Kidney tubule cell (primary cell): ENCODE data around the gene AMZ2.
"Not testable (repeated sequence)": the region's sequence is repeated elsewhere in the genome, so short reads cannot be mapped to it uniquely, and the experiment has no call there.

Experiments
- DNase-seq: peaks from one replicate; pipeline ENCODE4 v3.0.0-alpha.2; 2018; ENCODE audit warnings: low spot score

AMZ2 gene

GRCh38 chr17:68220786-68221185 is 27.1 kb upstream of the AMZ2 start:
- DNase-seq: not testable (repeated sequence)

DNA sequence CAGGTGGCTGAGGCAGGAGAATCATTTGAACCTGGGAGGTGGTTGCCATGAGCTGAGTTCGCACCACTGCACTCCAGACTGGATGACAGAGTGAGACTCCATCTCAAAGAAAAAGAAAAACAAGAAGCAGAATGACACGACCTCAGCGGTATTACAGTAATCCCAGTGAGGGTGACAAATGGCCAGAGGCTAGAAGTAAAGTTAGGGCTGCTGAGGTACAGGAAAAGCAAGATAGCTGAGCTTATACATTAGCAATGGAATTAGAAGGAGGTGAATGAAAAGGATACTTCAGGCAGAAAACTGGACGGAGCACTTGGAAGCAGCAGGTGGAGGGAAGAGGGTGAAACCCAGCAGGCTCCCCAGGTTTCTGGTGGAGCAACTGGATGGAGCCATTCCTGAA is 26.1 kb upstream of the AMZ2 start:
- peak; percentile 9 for DNase-seq

GRCh38 chr17:68222606-68223005 is 25.2 kb upstream of the AMZ2 start:
- no peak for DNase-seq

DNA sequence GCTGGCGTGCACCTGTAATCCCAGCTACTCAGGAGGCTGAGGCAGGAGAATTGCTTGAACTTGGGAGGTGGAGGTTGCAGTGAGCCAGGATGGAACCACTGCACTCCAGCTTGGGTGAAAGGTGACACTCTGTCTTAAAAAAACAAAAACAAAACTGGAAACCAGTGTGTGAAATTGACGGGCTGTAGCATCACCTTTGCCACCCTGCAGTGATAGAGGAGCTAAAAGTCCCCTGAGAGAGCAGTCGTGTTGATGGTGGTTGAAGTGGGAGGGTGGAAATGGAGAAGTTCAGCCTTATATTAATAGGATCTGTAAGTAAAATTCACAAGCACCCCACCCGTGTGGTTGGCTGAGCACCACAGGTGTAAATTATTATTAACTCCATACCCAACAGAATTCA is 22.8 kb upstream of the AMZ2 start:
- DNase-seq: not testable (repeated sequence)

DNA sequence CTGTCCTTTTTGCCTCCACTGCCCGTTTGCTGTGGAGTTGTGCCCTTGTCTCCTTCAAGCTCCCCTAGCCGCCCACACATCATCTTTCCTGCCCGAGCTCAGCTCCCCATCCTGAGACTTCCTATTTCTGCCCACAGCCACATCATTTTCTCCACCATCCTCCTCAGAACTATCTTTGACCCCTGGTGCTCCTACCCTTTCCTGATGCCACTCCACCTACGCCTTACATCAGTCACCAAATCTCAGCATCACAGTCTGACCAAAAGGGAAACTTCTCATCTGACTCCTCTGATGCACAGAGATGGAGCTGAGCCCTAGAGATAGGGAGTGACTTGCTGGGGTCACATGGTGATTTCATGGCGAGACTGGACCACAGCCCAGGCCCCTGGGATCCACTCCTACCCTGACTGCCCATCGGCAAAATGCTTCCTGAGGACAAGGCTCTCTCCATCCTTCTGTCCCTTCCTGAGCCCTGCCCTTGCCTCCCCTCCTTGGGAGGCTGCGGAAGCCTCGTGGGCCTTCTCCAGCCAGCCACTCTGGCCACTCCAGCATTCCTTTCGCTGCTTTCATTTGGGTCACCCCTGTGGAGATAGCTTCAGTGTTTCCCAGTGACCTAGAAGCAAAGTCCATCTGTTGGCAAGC is 19.7 kb upstream of the AMZ2 start:
- DNase-seq: not testable (repeated sequence)

- no peak for DNase-seq
Measured at GRCh38 chr17:68228817-68229570, 18.8 kb upstream of the AMZ2 start.

GRCh38 chr17:68229619-68230018 is 18.2 kb upstream of the AMZ2 start:
- no peak for DNase-seq

- DNase-seq: peak; percentile 72
Measured at GRCh38 chr17:68231131-68231530, 16.7 kb upstream of the AMZ2 start.

DNA sequence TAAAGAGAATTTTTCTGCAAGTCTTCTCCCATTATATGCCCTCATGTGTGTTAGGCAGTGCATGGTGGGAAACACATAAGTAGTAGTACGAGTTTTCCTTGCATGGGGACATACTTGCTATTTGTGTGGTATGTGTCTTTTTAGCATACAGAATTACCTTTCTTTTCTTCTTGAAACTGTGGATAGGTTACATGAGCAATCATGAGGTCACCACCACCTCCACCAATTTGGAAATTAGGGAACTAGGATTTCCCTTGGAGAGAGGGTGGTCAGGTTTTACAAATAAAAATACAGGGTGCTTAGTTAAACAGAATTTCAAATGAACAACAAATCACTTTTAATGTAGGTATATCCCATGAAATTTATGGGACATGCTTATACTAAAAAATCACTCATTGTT is 16.3 kb upstream of the AMZ2 start:
- peak; percentile 61 for DNase-seq

DNA sequence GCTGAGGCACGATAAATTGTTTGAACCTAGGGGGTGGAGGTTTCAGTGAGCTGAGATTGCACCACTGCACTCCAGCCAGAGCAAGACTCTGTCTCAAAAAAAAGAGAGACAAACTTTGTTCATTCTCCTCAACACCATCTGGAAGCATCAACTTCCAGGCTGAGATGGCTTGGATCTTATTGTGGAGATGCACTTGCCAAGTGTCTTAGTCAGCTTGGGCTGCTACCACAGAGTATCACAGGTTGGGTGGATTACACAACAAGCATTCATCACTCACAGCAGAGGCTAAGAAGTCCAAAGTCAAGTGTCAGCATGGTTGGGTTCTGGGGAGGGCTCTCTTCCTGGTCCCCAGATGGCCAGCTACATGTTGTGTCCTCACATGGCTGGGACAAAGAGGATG is 15.1 kb upstream of the AMZ2 start:
- peak; percentile 42 for DNase-seq

DNA sequence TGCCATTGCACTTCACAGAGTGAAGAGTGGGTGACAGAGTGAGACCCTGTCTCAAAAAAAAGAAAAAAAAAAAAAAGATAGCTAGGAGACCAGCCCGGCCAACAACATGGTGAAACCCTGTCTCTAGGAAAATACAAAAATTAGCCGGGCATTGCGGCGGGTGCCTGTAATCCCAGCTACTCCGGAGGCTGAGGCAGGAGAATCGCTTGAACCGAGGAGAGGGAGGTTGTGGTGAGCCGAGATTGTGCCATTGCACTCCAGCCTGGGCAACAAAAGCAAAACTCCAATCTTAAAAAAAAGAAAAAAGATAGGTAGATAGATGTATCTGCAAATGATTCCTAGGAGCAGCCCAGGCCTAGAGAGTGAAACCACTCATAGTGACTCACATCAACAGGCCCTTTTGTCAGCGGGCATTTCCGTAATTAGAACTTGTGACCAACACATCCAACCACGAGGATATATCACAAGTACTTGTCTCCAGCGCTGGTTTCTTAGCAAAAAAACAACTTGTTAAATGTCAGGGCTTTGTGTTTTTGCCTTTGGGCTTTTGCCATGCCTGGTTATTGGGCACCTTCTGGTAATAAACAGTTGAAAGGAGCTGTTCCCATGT is 13.0 kb upstream of the AMZ2 start:
- peak; percentile 94 for DNase-seq

DNA sequence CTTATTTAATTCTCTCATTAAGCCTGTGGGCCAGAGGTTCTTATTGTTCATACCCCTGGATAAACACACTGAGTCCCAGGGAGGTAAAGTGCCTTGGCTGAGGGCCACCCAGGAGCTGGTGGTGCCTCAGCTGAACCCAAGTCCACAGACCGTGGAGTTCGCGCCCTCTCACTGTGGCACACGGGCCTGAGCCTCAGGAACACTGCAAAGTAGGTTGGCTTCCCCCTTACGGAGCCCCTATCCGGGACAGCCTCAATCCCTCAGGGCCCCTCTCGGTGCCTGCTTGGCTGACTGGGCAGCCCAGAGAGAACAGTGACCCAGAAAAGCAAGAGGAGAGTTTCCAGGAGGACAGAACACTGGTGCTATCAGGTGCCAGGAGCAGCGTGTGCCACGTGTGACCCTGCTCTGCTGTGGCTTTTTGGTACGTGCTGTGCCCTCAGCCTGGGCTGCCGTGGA is 12.5 kb upstream of the AMZ2 start:
- not testable (repeated sequence) for DNase-seq

DNA sequence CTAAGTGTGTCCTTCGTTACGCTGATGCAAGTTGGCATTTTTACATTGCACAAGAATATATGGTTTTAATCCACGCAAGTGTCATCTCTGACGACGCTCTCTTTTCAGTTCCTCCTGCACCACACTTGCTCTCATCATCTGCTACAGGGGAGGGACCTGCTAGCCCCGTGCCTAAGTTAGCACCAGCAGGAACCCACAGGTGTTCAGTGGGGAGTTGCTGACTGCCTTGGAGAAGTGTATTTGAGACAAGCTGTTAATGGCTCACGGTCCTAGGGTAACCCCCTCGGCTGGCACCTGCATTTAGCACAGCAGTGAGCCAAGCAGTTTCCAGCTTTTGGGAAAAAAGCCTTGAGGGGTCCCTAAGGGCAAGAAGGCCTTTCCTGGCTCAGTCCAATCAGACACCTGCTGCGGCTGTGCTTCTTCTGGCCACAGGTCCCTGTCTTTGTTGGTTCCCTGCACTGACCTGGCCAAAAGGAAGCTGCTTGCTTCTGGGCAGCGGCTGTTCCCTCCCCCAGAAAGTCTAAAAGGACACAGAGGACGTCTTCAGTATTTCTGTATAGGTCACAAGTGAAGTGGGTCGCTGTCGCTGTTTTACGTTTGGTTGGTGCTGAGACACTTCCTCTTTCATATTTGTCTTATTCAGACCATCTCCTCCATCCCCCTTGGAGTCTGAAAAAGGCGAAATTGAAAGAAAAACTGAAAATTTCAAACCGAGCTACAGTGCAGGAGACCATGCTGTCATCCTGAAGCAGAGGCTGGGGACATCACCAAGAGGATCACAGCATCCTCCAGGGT is 10.3 kb upstream of the AMZ2 start:
- DNase-seq: not testable (repeated sequence)

DNA sequence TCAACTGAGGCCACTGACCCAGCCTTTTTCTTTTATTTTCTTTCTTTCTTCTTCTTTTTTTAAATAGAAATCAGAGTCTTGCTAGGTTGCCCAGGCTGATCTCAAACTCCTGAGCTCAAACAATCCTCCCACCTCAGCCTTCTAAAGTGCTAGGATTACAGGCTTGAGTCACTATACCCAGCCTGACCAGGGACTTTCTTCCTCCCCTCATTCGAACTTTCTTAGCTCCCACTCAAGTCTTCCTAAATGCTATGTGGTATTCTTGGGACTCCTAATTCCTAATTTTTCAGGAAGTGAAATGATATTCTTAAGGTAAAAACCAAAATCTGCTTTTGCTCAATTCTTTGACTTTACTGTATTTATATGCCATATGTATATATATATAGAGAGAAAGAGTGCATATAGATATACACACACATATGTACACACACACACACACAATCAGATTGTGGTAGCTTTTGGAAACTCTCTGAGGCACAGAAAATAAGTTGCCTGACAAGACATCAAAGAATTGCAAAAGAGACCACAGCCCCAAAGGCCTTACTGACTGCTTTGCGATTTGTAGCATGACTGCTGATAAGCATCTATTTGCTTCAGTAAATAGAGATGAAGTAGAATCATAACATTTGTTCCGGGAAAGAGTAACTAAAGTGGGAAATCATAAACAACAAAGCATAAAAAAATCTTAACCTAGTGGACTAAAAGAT is 9.5 kb upstream of the AMZ2 start:
- no peak for DNase-seq

DNA sequence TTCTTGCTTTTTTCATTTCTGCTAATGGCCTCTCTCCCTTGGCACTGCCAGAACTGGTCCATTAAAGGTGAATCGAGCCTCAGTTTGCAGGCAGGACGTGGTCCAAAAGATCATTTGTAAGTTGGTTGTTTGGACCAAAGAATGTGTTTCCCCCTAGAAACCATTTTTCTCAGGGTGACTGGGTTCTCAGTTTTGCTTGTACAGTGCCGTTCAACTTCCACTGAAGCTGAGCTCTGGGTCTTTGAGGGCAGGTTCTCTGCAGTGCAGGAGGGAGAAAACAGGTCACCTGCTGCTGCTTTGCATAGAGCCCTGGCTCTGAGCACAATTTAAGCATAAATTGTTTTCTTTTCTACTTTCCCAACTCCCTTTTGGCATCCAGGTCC is 9.0 kb upstream of the AMZ2 start:
- no peak for DNase-seq

- DNase-seq: no peak
Measured at GRCh38 chr17:68239632-68240366, 8.0 kb upstream of the AMZ2 start.

DNA sequence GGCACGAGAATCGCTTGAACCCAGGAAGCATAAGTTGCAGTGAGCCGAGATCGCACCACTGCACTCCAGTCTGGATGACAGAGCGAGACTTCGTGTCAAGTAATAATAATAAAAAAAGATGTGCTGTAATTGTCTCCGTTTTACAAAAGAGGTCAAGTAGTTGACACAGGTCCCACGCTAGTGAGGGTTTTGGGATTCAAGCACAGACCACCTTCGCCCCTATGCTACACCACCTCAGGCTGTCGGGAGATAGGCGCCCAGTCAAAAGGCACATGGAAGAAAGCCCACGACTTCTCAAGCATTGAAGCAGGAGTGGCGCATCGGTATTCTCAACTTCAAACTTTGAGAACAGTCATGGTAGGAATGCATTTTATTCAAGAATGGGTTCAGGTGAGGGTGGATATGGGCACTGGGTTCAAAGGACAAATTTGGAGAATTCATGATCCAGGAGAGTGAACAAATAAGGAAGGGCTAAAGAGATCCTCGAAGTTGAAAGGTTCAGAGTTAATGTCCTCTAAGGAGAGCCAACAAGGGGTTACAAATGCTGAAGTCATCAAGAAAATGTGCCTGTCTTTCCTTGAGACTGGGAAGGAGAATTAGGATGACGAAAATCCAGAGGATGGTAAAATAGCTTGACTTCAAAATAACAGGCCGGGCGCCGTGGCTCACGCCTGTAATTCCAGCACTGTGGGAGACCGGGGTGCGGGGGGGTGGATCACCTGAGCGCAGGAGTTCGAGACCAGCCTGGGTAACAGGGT is 1.4 kb upstream of the AMZ2 start:
- no peak for DNase-seq

- peak; percentile 57 for DNase-seq
Measured at GRCh38 chr17:68248199-68248825, 469 bp downstream of the AMZ2 start.

GRCh38 chr17:68248891-68249290 is 1.0 kb downstream of the AMZ2 start:
- no peak for DNase-seq

DNA sequence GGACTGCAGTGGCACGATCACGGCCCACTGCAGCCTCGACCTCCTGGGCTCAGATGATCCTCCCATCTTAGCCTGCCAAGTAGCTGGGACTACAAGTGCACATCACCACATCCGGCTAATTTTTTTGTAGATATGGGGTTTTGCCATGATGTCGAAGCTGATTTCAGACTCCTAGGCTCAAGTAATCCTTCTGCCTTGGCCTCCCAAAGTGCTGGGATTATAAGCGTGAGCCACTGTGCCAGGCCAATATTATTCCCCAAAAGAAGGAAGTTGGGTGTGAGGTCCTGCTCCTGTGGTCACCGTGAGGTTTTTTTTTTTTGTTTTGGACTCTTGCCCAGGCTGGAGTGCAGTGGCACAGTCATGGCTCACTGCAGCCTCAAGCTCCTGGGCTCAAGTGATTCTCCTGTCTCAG is 1.5 kb downstream of the AMZ2 start:
- DNase-seq: peak; percentile 39
